NCI-H2227 (cell line): Measurements from ENCODE around the gene VAT1L.

Experiments
- DNase-seq: peaks from one replicate; lab custom pipeline; 2025; ENCODE audit not compliant: unreplicated experiment; lab: John Stamatoyannopoulos, UW

The VAT1L gene

GRCh38 chr16:77868052-77868451 lies 79.7 kb downstream of the VAT1L start:
- no peak for DNase-seq

GRCh38 chr16:77868478-77868877 lies 80.1 kb downstream of the VAT1L start:
- no peak for DNase-seq

GRCh38 chr16:77869997-77870813 lies 81.8 kb downstream of the VAT1L start:
- DNase-seq: peak; percentile 5

- no peak for DNase-seq
Measured at GRCh38 chr16:77871932-77872331, 83.6 kb downstream of the VAT1L start.

- no peak for DNase-seq
Measured at GRCh38 chr16:77873066-77873465, 84.7 kb downstream of the VAT1L start.

GRCh38 chr16:77874347-77874746 lies 86.0 kb downstream of the VAT1L start:
- no peak for DNase-seq

- no peak for DNase-seq
Measured at GRCh38 chr16:77876776-77877175, 88.4 kb downstream of the VAT1L start.

- no peak for DNase-seq
Measured at GRCh38 chr16:77877712-77878347, 89.5 kb downstream of the VAT1L start.

- DNase-seq: peak; percentile 16
Measured at GRCh38 chr16:77881355-77882030, 93.1 kb downstream of the VAT1L start.

GRCh38 chr16:77882358-77882757 lies 94.0 kb downstream of the VAT1L start:
- DNase-seq: no peak

GRCh38 chr16:77885571-77886295 lies 97.4 kb downstream of the VAT1L start:
- DNase-seq: no peak

- peak; percentile 25 for DNase-seq
Measured at GRCh38 chr16:77888871-77889270, 100.5 kb downstream of the VAT1L start.

GRCh38 chr16:77890075-77890474 lies 101.7 kb downstream of the VAT1L start:
- DNase-seq: no peak

- no peak for DNase-seq
Measured at GRCh38 chr16:77894162-77894561, 105.8 kb downstream of the VAT1L start.

- no peak for DNase-seq
Measured at GRCh38 chr16:77895962-77896361, 107.6 kb downstream of the VAT1L start.

- DNase-seq: peak; percentile 84
Measured at GRCh38 chr16:77896415-77897128, 108.2 kb downstream of the VAT1L start.

- DNase-seq: no peak
Measured at GRCh38 chr16:77897129-77897437, 108.7 kb downstream of the VAT1L start.

- DNase-seq: no peak
Measured at GRCh38 chr16:77897831-77898605, 109.7 kb downstream of the VAT1L start.

GRCh38 chr16:77898671-77899211 lies 110.4 kb downstream of the VAT1L start:
- DNase-seq: no peak

- DNase-seq: no peak
Measured at GRCh38 chr16:77899416-77899815, 111.1 kb downstream of the VAT1L start.
